ENCODE measurements around the gene ADORA2A. TPM values are rescaled to one million over a fixed set of nuclear protein-coding genes. Genes with fewer than 3 reads are reported as not detected.
A peak's percentile ranks its signal among the peaks of the same experiment; 100 is the strongest.

Gene ADORA2A
- polyA plus RNA-seq, 1 donor (not counting 4 experiments of a cell fraction or from before 2014, with no cell fraction given), result 0.20 TPM

- Histone ChIP-seq H3K4me2 (ENCODE audit: control insufficient read depth, extremely low read depth, insufficient read depth, low read depth, low read length) (peak overlapping the region; percentile 10), H3K9me1 (ENCODE audit: control insufficient read depth, extremely low read depth, insufficient read depth, low read length) (no peaks in the 10 kb centered on the region), H3K79me2 (ENCODE audit: control insufficient read depth, insufficient read depth, low read length) (no peaks in the 10 kb centered on the region), H3K9me3 (ENCODE audit: control insufficient read depth, low read depth, low read length) (no peaks in the 10 kb centered on the region), H3K4me1 (ENCODE audit: control insufficient read depth, extremely low read depth, insufficient read depth, low read length) (peaks cover 18% of the 10 kb centered on the region), H3K9ac (ENCODE audit: control insufficient read depth, extremely low read depth, insufficient read depth, low read length) (no peak overlapping the region), H2AFZ (ENCODE audit: control insufficient read depth, low read length) (no peak overlapping the region), H3K36me3 (ENCODE audit: control insufficient read depth in 2 of 2, extremely low read depth in 1 of 2, insufficient read depth in 2 of 2, low read length in 2 of 2) (peaks cover 0 to 3% of the 10 kb centered on the region in 2 experiments), H3K27ac (ENCODE audit: control insufficient read depth, insufficient read depth, low read length) (no peak overlapping the region), H4K20me1 (ENCODE audit: control insufficient read depth, extremely low read depth, insufficient read depth, low read length) (no peaks in the 10 kb centered on the region), H3K27me3 (ENCODE audit: control insufficient read depth, extremely low read depth, insufficient read depth, low read length) (peaks cover 6% of the 10 kb centered on the region), H3K4me3 (ENCODE audit: control insufficient read depth in 2 of 3, extremely low read depth in 1 of 3, insufficient read depth in 2 of 3, low read depth in 1 of 3, low read length in 3 of 3) (no peak overlapping the region)
- FAIRE-seq, result no peak
- no peak for DNase-seq (ENCODE audit: low read depth, low spot score)
- TF ChIP-seq EZH2 (IDR thresholded peaks at IDR 0.05; ENCODE audit: low read length) (no peak), CTCF (optimal IDR thresholded peaks at IDR 0.05 in 1 of 3, IDR thresholded peaks at IDR 0.05 in 1 of 3, conservative IDR thresholded peaks at IDR 0.05 in 1 of 3; ENCODE audit: extremely low read depth in 1 of 3, insufficient read depth in 2 of 3, low read length in 3 of 3) (no peak)
- dilution Hi-C loops (cut with MboI; ENCODE audit: extremely low pct_ligation_motif_present, low sequenced_read_pairs), result no loop called here
These were observed 7.9 kb upstream of the ADORA2A start for GRCh38 chr22:24419475-24419850.

GRCh38 chr22:24420072-24420976 is 7.1 kb upstream of the ADORA2A start:
- FAIRE-seq, result no peak
- Histone ChIP-seq H3K27ac (ENCODE audit: control insufficient read depth, insufficient read depth, low read length) (no peak overlapping the region), H3K9ac (ENCODE audit: control insufficient read depth, extremely low read depth, insufficient read depth, low read length) (no peak overlapping the region), H3K4me2 (ENCODE audit: control insufficient read depth, extremely low read depth, insufficient read depth, low read depth, low read length) (no peak overlapping the region), H3K4me3 (ENCODE audit: control insufficient read depth in 2 of 3, extremely low read depth in 1 of 3, insufficient read depth in 2 of 3, low read depth in 1 of 3, low read length in 3 of 3) (no peak overlapping the region), H3K79me2 (ENCODE audit: control insufficient read depth, insufficient read depth, low read length) (no peaks in the 10 kb centered on the region), H3K36me3 (ENCODE audit: control insufficient read depth in 2 of 2, extremely low read depth in 1 of 2, insufficient read depth in 2 of 2, low read length in 2 of 2) (peaks cover 0 to 1% of the 10 kb centered on the region in 2 experiments), H3K4me1 (ENCODE audit: control insufficient read depth, extremely low read depth, insufficient read depth, low read length) (peaks cover 18% of the 10 kb centered on the region), H3K9me1 (ENCODE audit: control insufficient read depth, extremely low read depth, insufficient read depth, low read length) (no peaks in the 10 kb centered on the region), H3K27me3 (ENCODE audit: control insufficient read depth, extremely low read depth, insufficient read depth, low read length) (peaks cover 14% of the 10 kb centered on the region), H4K20me1 (ENCODE audit: control insufficient read depth, extremely low read depth, insufficient read depth, low read length) (no peaks in the 10 kb centered on the region), H2AFZ (ENCODE audit: control insufficient read depth, low read length) (no peak overlapping the region), H3K9me3 (ENCODE audit: control insufficient read depth, low read depth, low read length) (no peaks in the 10 kb centered on the region)
- DNase-seq (ENCODE audit: low read depth, low spot score), result no peak
- dilution Hi-C loops (cut with MboI; ENCODE audit: extremely low pct_ligation_motif_present, low sequenced_read_pairs), result no loop called here
- no peak for TF ChIP-seq CTCF (optimal IDR thresholded peaks at IDR 0.05 in 1 of 3, IDR thresholded peaks at IDR 0.05 in 1 of 3, conservative IDR thresholded peaks at IDR 0.05 in 1 of 3; ENCODE audit: extremely low read depth in 1 of 3, insufficient read depth in 2 of 3, low read length in 3 of 3)
- no peak for TF ChIP-seq EZH2 (IDR thresholded peaks at IDR 0.05; ENCODE audit: low read length)
